A172 (cell line): ENCODE results near the gene ARHGAP22. TPM values are rescaled to one million over a fixed set of nuclear protein-coding genes. Genes with fewer than 3 reads are reported as not detected.
"Not testable (repeated sequence)": the region's sequence is repeated elsewhere in the genome, so short reads cannot be mapped to it uniquely, and the experiment has no call there.

Experiments used
- DNase-seq: peaks from one replicate; pipeline ENCODE4 v3.0.0-alpha.2; 2015; ENCODE audit warnings: low spot score
- total RNA-seq: library from RNA; depleted of rRNA; stranded (reverse); fragments of >200 nt; shearing (Covaris generic); gene quantifications from 2 replicates; pipeline ENCODE4 v1.2.3, GENCODE V29; 2014; rRNA removed

Gene ARHGAP22, protein sequence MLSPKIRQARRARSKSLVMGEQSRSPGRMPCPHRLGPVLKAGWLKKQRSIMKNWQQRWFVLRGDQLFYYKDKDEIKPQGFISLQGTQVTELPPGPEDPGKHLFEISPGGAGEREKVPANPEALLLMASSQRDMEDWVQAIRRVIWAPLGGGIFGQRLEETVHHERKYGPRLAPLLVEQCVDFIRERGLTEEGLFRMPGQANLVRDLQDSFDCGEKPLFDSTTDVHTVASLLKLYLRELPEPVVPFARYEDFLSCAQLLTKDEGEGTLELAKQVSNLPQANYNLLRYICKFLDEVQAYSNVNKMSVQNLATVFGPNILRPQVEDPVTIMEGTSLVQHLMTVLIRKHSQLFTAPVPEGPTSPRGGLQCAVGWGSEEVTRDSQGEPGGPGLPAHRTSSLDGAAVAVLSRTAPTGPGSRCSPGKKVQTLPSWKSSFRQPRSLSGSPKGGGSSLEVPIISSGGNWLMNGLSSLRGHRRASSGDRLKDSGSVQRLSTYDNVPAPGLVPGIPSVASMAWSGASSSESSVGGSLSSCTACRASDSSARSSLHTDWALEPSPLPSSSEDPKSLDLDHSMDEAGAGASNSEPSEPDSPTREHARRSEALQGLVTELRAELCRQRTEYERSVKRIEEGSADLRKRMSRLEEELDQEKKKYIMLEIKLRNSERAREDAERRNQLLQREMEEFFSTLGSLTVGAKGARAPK
- 6.1 and 8.2 TPM in 2 replicates for total RNA-seq

DNA sequence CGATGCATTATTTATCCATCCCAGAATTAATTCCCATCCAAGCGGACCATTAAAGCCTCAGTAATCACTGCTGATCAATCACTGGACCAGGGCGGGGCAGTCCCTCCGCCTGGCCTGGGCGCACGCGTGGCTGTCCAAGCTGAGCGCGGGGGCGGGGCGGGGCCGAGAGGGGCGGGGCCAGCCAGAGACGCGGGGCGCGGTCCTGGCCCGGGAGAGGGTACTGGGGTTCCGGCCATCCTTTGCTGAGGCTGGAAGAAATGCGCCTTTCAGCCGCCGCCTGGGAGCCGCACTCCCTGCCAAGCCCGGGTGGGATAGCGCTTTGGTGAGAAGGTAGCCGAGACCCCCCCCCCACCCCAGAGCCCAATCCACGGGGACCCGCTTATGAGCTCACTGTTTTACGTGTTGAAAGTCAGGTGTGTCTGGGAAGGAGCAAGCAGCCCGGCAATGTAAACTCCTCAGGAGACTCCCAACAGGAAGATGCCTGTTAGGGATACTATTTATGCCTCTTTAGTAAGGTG lies at the start of gene ARHGAP22:
Gene ARHGAP22 (minus strand): TSS at position 83 of the 518 bp plus-strand sequence. CDS start 277 bp downstream, outside the sequence.
- DNase-seq, result no peak

DNA sequence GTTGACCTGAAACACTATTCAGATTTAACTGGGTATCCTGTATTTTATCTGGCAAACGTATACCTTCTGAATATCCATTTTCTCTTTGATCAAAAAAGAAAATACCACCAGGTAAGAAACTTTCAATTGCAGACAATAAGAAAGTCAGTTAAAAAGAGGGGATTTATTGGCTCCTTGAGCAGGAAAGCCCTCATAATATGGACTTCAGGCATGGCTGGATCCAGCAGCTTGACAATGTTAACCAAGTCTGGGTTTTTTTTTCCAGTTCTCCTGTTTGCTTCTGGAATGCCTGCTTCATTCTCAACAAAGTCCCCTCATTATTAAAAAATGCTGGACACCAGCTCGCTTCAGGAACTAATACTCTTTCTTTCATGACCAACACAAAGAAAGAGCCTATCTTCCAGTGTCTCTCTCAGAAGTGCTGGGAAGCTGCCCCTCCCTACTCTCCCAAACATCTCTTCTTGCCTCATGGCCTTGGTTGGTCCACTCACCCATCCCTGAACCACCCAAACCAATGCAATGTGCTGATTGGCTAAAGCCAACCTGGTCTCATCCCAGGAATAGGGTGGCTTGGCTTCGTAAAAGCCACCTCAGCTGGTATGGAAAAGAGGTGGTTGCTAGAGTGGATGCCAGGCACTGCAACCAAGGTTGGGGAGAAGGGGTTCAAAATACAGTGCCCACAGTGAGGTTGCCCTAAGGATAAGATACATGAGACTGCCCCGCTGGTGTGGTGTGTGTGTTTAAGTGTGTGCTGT lies 49.2 kb upstream of the ARHGAP22 start:
- DNase-seq, result no peak

DNA sequence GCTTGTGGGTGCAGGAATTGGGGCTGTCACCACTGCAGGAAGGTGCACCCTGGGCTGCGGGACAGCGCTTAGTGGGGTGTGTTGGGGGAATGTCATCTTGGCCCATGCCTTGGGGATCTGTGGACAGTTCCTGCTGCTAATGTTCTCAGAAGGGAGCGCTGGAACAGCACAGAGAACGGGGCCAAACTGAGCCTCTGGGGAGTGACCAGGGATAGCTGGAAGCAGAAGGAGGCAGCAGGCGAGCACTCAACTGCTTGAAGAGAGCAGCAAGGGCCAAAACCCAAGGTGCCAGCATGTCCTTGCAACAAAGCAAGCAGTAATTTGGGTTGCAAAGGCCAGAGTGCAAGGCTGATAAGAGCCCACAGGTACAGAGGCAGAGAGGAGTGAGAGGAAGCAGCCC lies 48.5 kb upstream of the ARHGAP22 start:
- no peak for DNase-seq

DNA sequence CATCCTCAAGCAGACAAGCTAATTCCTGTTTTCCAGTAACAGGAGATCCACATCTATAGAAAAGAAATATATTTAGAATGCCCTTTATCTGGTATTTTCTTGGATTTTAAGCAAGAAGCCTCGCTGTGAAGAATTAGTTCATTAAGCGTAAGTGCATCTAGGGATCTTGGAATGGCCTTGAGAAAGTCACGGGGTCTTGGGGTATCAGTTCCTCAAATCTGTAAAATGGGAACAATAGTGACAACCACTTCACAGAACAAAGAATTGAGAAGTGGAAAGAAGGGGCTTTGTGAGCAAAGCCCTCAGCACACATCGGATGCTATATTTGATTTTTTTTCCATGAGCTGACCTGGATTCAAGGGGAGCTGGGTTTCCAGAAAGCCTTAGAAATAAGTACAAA lies 47.5 kb upstream of the ARHGAP22 start:
- DNase-seq, result no peak

DNA sequence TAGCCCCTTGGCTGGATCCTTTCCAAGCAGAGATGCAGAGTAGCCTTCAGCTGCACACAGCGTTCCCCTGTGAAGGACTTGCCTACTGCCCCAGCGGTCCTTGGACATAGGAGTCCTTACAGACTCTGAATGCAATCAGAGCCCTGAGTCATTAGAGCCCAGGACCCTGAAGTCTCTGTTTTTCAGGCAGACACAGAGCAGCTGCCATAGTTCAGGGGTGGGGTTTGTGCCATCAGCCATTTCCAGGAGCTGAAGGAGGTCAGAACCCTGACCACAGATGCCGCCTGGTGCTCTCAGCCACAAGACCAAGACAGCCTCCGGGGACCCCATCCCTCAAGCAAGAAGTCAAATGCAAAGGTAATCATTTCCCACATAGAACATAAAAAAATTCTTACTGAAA lies 47.0 kb upstream of the ARHGAP22 start:
- DNase-seq, result no peak

DNA sequence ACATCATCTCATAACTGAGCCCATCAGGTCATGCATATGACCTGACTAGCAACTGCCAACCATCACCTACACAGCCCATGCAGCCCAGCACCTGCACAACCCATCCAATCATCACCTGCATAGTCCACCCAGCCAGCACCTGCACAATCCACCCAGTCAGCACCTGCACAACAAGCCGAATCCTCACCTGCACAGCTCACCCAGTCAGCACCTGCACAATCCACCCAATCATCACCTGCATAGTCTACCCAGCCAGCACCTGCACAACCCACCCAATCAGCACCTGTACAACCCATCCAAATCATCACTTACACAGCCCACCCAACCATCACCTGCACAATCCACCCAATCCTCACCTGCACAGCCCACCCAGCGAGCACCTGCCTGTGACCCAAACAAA lies 46.4 kb upstream of the ARHGAP22 start:
- no peak for DNase-seq

DNA sequence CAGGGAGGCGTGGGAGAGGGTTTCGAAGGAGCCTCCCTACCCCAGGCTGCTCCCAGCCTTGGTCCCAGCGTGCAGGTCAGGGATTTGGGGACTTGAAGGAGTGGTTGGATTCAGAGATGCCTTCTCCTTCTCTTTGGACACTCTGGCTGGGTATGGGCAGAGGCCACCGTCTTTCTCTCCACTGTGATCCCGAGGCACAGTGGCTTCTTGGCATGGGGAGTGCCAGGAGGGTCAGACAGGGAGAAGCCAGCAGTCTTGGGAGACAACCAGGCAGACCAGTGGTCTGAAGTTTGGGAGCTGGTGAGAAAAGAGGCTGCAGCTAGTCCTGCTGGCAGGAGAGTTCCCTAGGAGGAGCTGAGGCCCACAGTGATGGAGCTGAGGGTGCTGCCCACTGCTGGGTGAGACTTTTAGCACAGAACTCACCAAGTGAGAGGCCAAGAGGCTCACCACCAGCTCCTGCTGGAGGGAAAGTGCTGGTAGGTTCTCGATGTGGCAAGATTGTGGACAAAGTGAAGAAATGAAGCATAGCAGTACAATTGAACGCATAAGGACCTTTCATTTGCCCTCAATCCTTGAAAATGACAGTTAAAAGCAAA lies 44.6 kb upstream of the ARHGAP22 start:
- DNase-seq, result no peak

DNA sequence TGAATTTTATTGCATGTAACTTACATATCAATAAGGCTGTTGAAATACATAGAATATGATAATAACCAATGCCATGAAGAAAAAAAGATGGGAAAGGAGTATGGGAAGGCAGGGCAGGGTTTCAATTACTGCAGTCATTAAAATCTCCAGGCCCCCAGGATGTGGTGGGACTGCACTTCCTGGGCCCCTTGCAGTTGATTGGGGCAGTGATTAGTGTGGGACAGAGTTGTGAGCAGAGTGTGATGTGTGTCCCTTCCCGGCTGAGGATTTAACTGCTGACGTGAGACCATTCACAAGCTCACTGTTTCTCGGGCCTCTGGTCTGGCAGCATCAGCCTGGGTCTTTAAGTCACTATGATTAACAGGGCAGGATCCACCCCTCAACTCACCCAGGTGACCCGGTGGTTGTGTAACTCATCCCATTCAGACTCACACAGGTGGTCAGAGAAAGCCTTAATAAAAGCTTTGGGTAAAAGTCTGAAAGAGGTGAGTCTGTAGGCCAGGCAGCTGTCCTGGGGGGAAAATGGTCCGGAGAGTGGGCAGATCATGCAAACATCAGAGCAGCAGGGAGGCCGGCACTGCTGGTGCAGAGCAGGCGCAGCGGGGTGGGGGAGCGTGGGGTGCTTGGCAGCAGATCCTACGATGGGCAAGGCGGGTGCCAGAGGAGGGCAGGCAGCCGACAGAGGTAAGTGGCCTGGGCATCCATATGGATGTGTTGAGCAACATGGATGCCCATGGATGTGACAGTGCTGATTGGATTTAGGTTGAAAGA lies 43.5 kb upstream of the ARHGAP22 start:
- no peak for DNase-seq

DNA sequence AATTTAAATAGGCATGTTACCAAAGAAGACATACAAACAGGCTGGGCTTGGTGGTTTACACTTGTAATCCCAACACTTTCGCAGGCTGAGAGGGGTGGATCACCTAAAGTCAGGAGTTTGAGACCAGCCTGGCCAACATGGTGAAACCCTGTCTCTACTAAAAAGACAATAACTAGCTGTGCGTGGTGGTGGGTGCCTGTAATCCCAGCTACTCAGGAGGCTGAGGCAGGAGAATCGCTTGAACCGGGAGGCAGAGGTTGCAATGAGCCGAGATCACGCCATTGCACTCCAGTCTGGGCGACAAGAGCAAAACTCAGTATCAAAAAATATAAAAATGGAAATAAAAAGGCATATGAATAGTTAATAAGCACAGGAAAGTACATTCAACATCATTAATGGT lies 42.2 kb upstream of the ARHGAP22 start:
- not testable (repeated sequence) for DNase-seq

DNA sequence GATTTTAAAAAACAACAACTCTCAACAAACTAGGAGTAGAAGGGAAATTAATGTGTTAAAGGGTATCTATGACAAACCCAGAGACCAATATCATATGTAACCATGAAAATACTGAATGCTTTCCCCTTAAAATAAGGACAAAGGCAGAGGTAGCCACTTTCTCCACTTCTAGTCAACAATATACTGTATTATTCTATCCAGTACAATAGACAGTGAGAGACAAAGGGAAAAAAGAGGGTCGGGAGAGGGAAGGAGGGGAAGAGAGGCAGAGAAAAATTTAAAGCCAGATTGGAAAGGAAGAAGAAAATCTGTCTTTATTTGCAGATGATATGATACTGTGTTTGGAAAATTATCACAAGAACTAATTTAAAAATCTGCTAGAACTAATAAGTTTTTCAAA lies 40.7 kb upstream of the ARHGAP22 start:
- DNase-seq, result no peak

DNA sequence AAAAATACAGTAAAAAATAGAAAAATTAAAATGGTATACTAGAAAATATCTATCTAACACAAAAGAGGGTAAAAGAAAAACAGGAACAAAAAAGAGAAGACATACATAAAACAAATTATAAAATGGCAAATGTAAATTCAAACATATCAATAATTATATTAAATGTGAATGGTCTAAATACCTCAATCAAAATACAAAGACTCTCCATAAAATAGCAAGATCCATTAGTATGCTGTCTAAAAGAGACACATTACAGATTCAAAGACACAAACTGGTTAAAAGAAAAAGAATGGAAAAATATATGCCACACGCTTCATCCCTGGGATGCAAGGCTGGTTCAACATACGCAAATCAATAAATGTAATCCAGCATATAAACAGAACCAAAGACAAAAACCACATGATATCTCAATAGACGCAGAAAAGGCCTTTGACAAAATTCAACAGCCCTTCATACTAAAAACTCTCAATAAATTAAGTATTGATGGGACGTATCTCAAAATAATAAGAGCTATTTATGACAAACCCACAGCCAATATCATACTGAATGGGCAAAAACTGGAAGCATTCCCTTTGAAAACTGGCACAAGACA lies 36.3 kb upstream of the ARHGAP22 start:
- DNase-seq, result not testable (repeated sequence)

DNA sequence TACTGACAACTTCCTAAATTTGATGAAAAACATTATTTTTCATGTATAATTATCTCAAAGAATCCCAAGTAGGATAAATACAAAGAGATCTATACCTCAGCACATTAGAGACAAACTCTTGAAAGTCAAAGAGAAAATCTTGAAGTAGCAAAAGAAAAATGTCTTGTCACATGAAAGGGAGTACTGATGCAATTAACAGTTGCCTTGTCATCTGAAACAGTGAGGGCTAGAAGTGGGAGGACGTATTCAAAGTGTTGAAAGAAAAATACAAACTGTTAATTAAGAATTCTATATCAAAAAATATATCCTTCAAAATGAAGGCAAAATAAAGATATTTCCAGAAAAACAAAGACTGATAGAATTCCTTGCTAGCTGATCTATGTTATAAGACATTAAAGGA lies 35.5 kb upstream of the ARHGAP22 start:
- DNase-seq, result no peak

DNA sequence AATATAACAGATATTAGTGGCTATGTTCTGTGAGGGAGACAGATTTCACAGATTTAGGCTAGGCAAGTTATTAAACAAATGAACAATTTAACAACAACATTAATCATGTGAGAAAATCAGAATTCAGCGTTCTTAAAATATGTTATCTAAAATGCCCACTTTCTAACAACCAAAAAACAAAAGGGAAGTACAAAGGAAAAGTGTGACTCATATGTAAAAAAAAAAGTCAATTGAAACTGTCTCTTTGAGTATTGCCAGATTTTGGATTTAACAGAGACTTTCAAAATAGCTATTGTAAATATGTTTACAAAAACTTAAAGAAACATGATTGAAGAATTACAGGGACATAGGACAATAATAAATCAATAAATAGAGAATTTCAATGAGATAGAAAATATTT lies 34.8 kb upstream of the ARHGAP22 start:
- DNase-seq, result no peak

DNA sequence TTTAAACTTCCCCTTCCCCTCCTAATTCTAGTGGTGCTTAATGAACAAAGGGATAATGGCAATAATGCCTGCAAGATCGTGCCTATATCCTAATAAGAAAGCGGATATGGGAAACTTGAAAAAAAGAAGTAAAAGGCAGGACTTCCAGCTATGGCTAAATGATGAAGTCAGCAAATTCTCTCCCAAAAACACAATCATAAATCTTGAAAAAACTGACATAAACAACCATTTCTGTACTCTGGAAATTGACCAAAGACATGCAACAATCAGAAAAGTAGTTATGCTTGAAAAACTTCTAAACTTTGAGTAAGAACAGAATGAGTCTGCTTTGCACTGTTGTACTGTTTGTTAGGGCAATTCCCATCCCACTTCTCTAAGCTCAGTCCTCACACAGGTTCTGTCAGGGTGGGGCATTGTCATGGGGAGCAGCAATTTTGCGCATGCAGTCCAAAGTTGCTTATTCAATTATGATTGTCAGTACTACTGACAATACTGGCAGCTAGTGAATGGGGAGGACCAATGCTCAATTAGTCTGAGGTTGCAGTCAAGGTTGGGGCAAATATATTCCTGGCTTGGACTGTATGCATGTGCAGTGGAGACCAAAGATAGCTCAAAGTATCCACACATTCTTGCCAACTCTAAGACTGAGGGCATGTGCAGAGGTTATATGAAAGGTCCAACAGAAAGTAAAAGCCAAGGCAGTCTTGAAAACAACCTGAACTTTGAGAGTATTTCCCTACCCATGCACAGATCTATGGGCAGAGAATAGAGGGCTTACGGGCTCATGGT lies 34.1 kb upstream of the ARHGAP22 start:
- DNase-seq, result no peak

DNA sequence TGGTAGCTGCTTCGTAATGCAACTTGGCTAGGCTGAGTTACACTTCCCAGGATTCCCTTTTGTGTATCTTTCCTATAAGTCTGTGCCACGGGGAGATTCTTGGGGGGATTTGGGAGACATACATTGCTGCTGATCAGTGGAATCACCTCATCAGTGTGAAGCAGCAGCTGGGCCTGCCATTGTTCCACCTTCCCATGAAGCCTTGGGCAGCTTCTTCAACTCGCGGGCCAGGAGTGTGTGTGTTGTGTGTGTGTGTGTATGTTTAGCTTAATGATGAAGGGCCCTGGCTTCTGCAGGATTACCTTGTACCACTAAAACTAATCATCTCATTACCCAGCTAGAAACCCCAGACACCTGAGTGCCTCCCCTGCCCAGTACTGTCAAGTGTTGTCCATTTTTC lies 33.3 kb upstream of the ARHGAP22 start:
- DNase-seq, result no peak

DNA sequence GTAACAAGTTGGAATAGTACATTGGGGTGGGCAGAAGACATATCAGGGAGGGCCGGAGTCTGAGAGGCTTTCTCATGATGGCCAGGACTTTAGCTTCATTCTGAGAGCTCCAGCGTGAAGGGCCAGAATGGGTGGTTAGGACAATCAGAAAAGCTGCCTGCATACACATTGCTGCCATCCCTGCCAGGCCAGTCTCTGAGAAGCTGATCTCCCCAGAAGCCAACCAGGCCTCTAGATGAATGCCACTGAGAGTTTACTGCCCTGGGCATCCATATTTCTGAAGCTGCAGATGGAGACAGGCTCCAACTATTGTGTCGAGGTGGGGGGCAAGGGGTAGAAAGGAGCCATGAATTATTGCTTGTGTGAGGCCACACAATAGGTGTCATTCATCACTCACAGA lies 32.0 kb upstream of the ARHGAP22 start:
- no peak for DNase-seq

DNA sequence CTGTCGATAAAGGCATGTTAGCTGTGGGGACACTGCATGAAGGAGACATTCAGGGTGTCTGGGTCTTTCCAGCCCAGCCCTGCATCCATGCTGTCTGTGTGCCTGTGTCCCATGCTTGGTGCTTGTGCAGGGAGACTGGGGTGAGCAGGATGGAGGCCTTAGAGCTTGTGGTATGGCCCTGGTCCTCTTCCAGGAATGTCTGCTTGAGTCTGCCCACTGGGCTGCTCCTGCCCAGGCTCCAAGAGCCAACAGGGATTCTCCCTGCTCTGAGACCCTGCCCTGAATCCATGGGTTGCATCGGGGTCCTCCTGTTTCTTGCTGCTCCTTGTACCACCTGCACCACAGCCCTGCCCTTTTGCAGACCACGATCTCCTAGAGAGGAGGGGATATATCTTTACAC lies 31.4 kb upstream of the ARHGAP22 start:
- DNase-seq, result no peak

DNA sequence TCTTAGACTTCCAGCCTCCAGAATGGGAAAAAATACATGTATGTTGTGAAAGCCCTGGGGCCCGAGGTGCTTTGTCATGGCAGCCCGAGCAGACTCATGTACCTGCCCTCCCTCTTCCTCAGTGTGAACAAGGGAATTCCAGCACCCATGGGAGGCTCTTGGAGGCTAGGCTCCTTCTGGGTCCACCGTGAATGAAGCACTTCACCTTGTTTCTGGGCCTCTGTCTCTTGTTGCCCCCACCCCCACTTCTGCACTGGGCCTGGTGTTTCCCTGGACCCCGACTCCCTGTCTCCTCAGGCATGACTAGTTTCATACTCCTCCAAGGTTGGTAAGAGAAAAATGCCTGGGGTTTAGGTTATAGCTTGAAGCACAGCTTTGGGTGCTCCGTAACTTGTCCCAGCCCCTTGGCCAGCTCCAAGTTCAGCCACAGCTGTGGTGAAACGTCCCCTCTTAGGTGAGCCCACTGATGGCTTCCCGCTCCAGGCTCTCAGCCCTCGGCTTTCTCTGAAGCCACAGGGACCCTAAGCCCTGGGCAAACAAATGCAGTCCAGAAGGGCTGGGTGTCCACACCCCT lies 30.2 kb upstream of the ARHGAP22 start:
- no peak for DNase-seq

DNA sequence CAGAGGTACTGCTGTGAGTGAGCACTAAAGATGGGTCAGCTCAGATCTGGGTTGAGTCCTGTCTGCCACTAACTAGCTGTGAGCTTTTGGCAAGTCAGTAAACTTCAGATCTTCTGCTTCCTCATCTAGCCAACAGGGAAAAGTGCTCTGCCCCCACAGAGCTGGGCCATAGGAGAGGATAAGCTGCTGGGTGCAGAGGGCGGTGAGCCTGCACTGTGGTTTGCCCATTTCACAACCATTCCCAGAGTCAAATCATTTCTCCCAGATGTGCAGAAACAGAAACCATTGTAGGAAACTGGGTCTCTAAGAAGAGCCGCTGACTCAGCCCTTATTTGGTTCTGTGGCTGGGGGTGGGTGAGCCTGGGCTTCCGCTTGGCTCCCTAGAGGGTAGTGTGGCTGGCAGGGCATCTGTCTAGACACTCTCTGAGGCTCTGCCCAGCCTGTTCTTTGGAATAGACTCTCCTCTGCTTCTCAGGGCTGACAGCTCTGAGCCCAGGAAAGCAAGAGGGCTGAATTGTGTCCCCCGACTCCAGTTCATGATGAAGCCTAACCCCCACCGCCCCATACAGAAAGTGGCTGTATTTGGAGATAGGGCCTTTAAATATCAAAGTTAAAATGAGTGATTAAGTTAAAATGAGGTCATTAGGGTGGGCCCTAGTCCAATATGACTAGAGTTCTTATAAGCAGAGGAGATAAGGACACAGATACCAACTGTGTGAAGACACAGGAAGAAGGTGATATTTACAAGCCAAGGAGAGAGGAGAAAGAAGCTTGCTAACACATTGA lies 29.5 kb upstream of the ARHGAP22 start:
- DNase-seq, result peak; percentile 21
